GM23248 (cell line): ENCODE measurements around the gene TOPBP1. TPM values are rescaled to one million over a fixed set of nuclear protein-coding genes. Genes with fewer than 3 reads are reported as not detected.

ENCODE experiments used
- DNase-seq: peaks from one replicate; pipeline ENCODE4 v3.0.0-alpha.2; 2015
- H2AFZ ChIP-seq: fragments of 200-600 bp; sonication (generic); 2 replicates; pipeline ENCODE4 v1.6.1; 2016; ENCODE audit warnings: antibody characterized with exemption
- H3F3A ChIP-seq: fragments of 200-600 bp; sonication (generic); 2 replicates; pipeline ENCODE4 v1.6.1; 2016; ENCODE audit warnings: mild to moderate bottlenecking, antibody characterized with exemption, mixed run types; ENCODE audit not compliant: insufficient read depth
- H3K27ac ChIP-seq: fragments of 200-600 bp; sonication (generic); 2 replicates; pipeline ENCODE4 v1.5.1; 2016; ENCODE audit warnings: mild to moderate bottlenecking
- H3K27me3 ChIP-seq: fragments of 200-600 bp; sonication (generic); replicated peaks from 2 replicates; pipeline ENCODE4 v1.6.1; 2016; ENCODE audit warnings: mild to moderate bottlenecking; ENCODE audit not compliant: insufficient read depth
- H3K36me3 ChIP-seq: fragments of 200-600 bp; sonication (generic); 2 replicates; pipeline ENCODE4 v1.6.1; 2016; ENCODE audit warnings: low read depth, mild to moderate bottlenecking
- H3K4me1 ChIP-seq: fragments of 200-600 bp; sonication (generic); 2 replicates; pipeline ENCODE4 v1.6.1; 2016; ENCODE audit warnings: mild to moderate bottlenecking; ENCODE audit not compliant: insufficient read depth
- H3K4me2 ChIP-seq: fragments of 200-600 bp; sonication (generic); one replicate; pipeline ENCODE4 v1.6.1; 2016; ENCODE audit warnings: mild to moderate bottlenecking; ENCODE audit not compliant: unreplicated experiment
- H3K4me3 ChIP-seq: fragments of 200-600 bp; sonication (generic); 2 replicates; pipeline ENCODE4 v1.5.1; 2016; ENCODE audit warnings: mild to moderate bottlenecking
- H3K79me2 ChIP-seq: fragments of 200-600 bp; sonication (generic); 2 replicates; pipeline ENCODE4 v1.6.1; 2016; ENCODE audit warnings: mild to moderate bottlenecking; ENCODE audit not compliant: insufficient read depth
- H3K9ac ChIP-seq: fragments of 200-600 bp; sonication (generic); 2 replicates; pipeline ENCODE4 v1.6.1; 2016; ENCODE audit warnings: mild to moderate bottlenecking
- H3K9me2 ChIP-seq: fragments of 200-600 bp; sonication (generic); 2 replicates; pipeline ENCODE4 v1.6.1; 2016; ENCODE audit warnings: mixed run types, mild to moderate bottlenecking, moderate library complexity; ENCODE audit not compliant: insufficient read depth
- H3K9me3 ChIP-seq: fragments of 200-600 bp; sonication (generic); one replicate; pipeline ENCODE4 v1.6.1; 2017; ENCODE audit warnings: low read depth
- H4K20me1 ChIP-seq: fragments of 200-600 bp; sonication (generic); 2 replicates; pipeline ENCODE4 v1.6.0; 2016; ENCODE audit not compliant: insufficient read depth
- EZH2 ChIP-seq: fragments of 200-600 bp; sonication (generic); IDR thresholded peaks from 2 replicates; pipeline ENCODE4 v1.6.1; 2018; ENCODE audit warnings: antibody characterized with exemption, mild to moderate bottlenecking; ENCODE audit not compliant: insufficient read depth, poor library complexity, severe bottlenecking
- EZH2phosphoT487 ChIP-seq: fragments of 200-600 bp; sonication (generic); IDR thresholded peaks from 2 replicates; pipeline ENCODE4 v1.6.1; 2018; ENCODE audit warnings: antibody characterized with exemption, moderate library complexity, mild to moderate bottlenecking, low read depth; ENCODE audit not compliant: insufficient read depth
- WGBS, 2 experiments: methylation state at CpG; one replicate each; pipeline ENCODE4 v1.1.6; 2015 to 2017; ENCODE audit warnings: low lambda C conversion rate in 2 of 2, low coverage in 1 of 2; ENCODE audit errors: missing lambda C conversion rate in 2 of 2; 5-methylcytosine and 5-hydroxymethylcytosine counted together
- in situ Hi-C: fragments of 300-500 bp; cut with MboI; formaldehyde crosslinking; loops from 2 replicates; pipeline ENCODE4 v1.15.0; 2020
- polyA plus RNA-seq: library from polyadenylated mRNA; unstranded; fragments of >200 nt; fragmentation: Nextera tagmentation; extraction: Ambion mirVana; gene quantifications from 2 replicates; pipeline ENCODE4 v1.2.1, GENCODE V29; 2016
- total RNA-seq: library from RNA; depleted of rRNA; stranded (reverse); fragments of >200 nt; shearing (Covaris generic); gene quantifications from 2 replicates; pipeline ENCODE4 v1.2.3, GENCODE V29; 2014

Gene TOPBP1
- total and polyA plus RNA-seq, 2 experiments from 2014 or later: 9.4 to 21.0 TPM

DNA sequence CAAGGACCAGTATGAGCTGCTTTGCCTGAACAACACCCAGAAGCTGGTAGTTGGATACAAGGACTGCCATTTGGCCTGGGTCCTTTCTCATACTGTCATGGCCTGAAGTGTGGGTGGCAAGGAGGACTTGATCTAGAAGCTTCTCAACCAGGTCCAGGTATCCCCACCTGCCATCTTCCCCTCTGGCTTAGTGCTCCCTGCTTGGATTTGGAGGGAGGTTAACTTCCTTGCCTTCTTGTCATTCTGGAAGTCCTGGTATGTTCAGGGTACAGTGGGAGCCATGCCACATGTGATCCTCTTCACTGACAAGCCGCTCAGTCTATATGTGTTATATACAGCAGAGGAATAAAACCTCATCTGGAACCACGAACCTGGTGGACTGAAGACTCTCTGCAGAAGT lies 37.7 kb upstream of the TOPBP1 start:
- H3K9me2 ChIP-seq: no peaks in the 10 kb centered on the region
- no peak overlapping the region for H3K27ac ChIP-seq
- no peaks in the 10 kb centered on the region for H3K36me3 ChIP-seq
- no peak overlapping the region for H3K9ac ChIP-seq
- DNase-seq: no peak
- H3F3A ChIP-seq: no peaks in the 10 kb centered on the region
- H3K79me2 ChIP-seq: no peaks in the 10 kb centered on the region
- TF ChIP-seq EZH2: no peak
- no peak for TF ChIP-seq EZH2phosphoT487
- no peaks in the 10 kb centered on the region for H3K4me1 ChIP-seq
- no peaks in the 10 kb centered on the region; the same call in 1 of the 2 replicates for H3K27me3 ChIP-seq
- no peak overlapping the region for H2AFZ ChIP-seq
- in situ Hi-C loops: no loop called here
- no peak overlapping the region for H3K4me2 ChIP-seq
- WGBS, 2 experiments: 38 to 39% methylated on average over 2 of the region's 2 CpGs
- no peaks in the 10 kb centered on the region for H3K9me3 ChIP-seq
- H3K4me3 ChIP-seq: no peak overlapping the region
- no peaks in the 10 kb centered on the region for H4K20me1 ChIP-seq

DNA sequence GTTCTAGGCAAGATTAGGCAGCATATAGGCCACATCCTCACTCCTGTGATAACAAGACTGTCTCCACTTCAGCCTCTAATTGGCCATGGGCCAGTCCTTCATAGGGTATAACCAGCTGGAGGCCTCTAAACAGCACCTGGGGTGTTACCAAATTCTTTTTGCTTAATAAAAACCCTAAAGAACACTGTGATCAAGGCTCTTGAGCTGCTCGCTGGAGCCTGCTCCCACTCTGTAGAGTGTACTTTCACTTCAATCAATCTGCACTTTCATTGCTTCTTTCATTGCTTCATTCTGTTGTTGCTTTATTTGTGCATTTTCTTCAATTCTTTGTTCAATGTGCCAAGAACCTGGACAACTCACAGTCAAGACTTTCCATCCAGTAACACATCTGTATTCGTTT lies 36.2 kb upstream of the TOPBP1 start:
- DNase-seq: no peak
- Histone ChIP-seq H3K9me2 (no peaks in the 10 kb centered on the region), H3F3A (no peaks in the 10 kb centered on the region), H3K4me2 (no peak overlapping the region), H3K4me3 (no peak overlapping the region), H3K4me1 (no peaks in the 10 kb centered on the region), H3K27me3 (no peaks in the 10 kb centered on the region; the same call in 1 of the 2 replicates), H4K20me1 (no peaks in the 10 kb centered on the region), H3K27ac (no peak overlapping the region), H3K9ac (no peak overlapping the region), H3K79me2 (no peaks in the 10 kb centered on the region), H3K36me3 (no peaks in the 10 kb centered on the region), H2AFZ (no peak overlapping the region), H3K9me3 (no peaks in the 10 kb centered on the region)
- WGBS, 2 experiments: 37 to 40% methylated on average over 2 of the region's 2 CpGs
- TF ChIP-seq EZH2 (no peak), EZH2phosphoT487 (no peak)
- in situ Hi-C loops: no loop called here

DNA sequence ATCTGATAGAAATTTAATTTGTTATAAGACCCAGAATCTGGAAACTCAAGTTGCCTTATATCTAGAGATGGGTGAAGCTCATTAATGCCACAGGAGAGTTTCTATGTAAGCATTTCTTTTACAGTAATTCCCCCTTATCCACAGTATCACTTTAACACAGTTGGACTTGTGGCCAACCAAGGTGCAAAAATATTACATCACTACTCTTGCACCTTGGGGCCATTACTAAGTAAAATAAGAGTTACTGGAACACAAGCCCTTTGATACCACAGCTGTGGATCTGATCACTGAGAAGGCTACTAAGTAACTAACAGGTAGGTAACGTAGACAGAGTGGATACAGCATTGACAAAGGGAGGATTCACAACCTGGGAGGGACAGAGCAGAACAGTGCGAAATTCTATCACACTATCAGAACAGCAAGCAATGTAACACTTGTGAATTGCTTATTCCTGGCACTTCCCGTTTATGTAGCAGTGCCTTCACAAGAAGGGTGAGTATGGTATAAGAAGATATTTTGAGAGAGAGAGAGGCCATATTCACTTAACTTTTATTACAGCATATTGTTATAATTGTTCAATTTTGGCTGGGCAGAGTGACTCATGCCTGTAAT lies 33.9 kb upstream of the TOPBP1 start:
- Histone ChIP-seq H3K9me3 (no peaks in the 10 kb centered on the region), H4K20me1 (no peaks in the 10 kb centered on the region), H3K79me2 (no peaks in the 10 kb centered on the region), H2AFZ (no peak overlapping the region), H3K9me2 (no peaks in the 10 kb centered on the region), H3F3A (no peaks in the 10 kb centered on the region), H3K9ac (no peak overlapping the region), H3K36me3 (no peaks in the 10 kb centered on the region), H3K27ac (no peak overlapping the region), H3K4me2 (no peak overlapping the region), H3K4me1 (no peaks in the 10 kb centered on the region), H3K4me3 (no peak overlapping the region), H3K27me3 (no peaks in the 10 kb centered on the region)
- DNase-seq: no peak
- WGBS, 2 experiments: 43 to 46% methylated on average over 3 of the region's 3 CpGs
- in situ Hi-C loops: no loop called here
- TF ChIP-seq EZH2phosphoT487: no peak

DNA sequence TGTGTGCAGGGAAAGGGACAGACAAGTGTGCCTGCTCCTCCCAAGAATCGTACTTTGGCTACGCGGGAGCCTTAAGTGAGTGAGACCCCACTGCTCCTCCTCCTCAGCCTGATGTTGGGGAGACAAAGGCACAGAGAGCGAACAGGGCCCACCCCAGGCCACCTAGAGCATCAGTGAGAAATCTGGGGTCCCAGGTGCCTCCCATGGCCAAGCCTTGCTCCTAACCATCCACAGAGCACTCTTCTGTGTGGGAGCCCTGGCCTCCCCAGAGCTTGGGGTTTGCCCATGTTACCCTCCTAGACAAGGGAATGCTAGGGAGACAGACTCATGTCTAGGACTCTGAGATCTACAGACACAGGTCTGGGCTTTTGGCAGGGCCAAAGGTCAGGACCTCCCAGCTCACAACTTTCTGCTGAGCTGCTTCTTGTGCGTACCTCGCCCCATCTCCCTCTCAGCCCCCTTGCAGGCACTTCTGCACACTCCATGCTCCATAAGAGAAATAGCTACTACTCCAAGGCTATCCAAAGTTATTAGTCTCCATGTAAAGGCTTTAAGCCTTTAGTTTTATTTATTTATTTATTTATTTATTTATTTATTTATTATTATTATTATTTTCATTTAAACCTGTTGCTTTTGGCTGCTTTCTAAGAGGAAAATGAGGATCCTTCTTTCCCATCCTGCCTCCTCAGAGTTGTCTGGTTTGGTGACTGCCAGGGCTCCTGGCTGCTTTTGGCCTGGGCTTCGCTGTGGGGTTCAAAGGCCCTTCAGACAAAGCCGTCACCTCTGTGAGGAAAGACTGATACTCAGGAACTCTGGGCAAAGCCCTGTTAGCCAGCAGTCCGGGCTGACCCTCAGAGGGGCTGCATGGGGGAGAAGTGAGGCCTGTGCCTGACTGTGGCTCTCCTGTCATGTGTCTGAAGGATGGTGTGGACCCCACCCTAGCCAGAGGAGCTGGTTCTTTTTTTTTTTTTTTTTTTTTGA lies 32.8 kb upstream of the TOPBP1 start:
- in situ Hi-C loops: no loop called here
- Histone ChIP-seq H3K4me2 (no peak overlapping the region), H4K20me1 (no peaks in the 10 kb centered on the region), H3K27ac (no peak overlapping the region), H3K9ac (no peak overlapping the region), H3K4me3 (no peak overlapping the region), H3K79me2 (no peaks in the 10 kb centered on the region), H2AFZ (no peak overlapping the region), H3K27me3 (no peaks in the 10 kb centered on the region), H3K9me2 (no peaks in the 10 kb centered on the region), H3K9me3 (no peaks in the 10 kb centered on the region), H3F3A (no peaks in the 10 kb centered on the region), H3K4me1 (no peaks in the 10 kb centered on the region), H3K36me3 (no peaks in the 10 kb centered on the region)
- WGBS, 2 experiments: 63 to 69% methylated on average over 9 of the region's 9 CpGs
- no peak for TF ChIP-seq EZH2phosphoT487
- no peak for DNase-seq
